Ovary (tissue), 9 donors: ENCODE results near the gene TPX2. TPM values are rescaled to one million over a fixed set of nuclear protein-coding genes. Genes with fewer than 3 reads are reported as not detected.

Experiments
- DNase-seq, 5 donors: peaks; one replicate each; pipeline ENCODE4 v3.0.0-alpha.2; 2019 to 2020
- H3K27ac ChIP-seq, 2 donors: fragments of 200-600 bp; one replicate each; pipeline versions ENCODE4 v1.5.1 to v1.8.0; 2019 to 2022
- H3K27me3 ChIP-seq: fragments of 200-600 bp; one replicate; pipeline ENCODE4 v1.8.0; 2022
- H3K36me3 ChIP-seq: fragments of 200-600 bp; sonication (generic); one replicate; pipeline ENCODE4 v1.5.1; 2019
- H3K4me1 ChIP-seq: one replicate; pipeline ENCODE4 v1.8.1; 2013; ENCODE audit warnings: mild to moderate bottlenecking, moderate library complexity; ENCODE audit not compliant: insufficient read depth
- H3K4me3 ChIP-seq: fragments of 200-600 bp; sonication (generic); one replicate; pipeline ENCODE4 v1.5.1; 2017
- H3K9me3 ChIP-seq, 2 donors: fragments of 200-600 bp in 1 of 2; sonication (generic) in 1 of 2; one replicate each; pipeline versions ENCODE4 v1.5.1 to v1.8.1; 2013 to 2019; ENCODE audit warnings: mild to moderate bottlenecking in 1 of 2, moderate library complexity in 1 of 2
- EP300 ChIP-seq: sonication (generic); formaldehyde crosslinking; IDR thresholded peaks from one replicate; pipeline ENCODE4 v1.6.1; 2017; ENCODE audit warnings: antibody characterized with exemption
- POLR2A ChIP-seq: fragments of 450-650 bp; IDR thresholded peaks from one replicate; pipeline ENCODE4 v1.6.1; 2017; ENCODE audit warnings: antibody characterized with exemption, mild to moderate bottlenecking, moderate library complexity
- WGBS, 3 donors: extraction: QIAGEN DNeasy Blood & Tissue Kit in 1 of 3; methylation state at CpG; one replicate each; pipeline versions ENCODE4 v1.1.5 to v1.1.7; 2013 to 2017; 5-methylcytosine and 5-hydroxymethylcytosine counted together
- intact Hi-C, 4 donors: fragments of 100-400 bp; cut with DNase I; formaldehyde crosslinking; loops; one replicate each; pipeline versions ENCODE4 v1.11.0 to v1.15.1; 2022 to 2023
- polyA plus RNA-seq, 2 donors: library from polyadenylated mRNA; stranded (reverse); fragments of 200-250 nt in 1 of 2; fragments of 350-450 nt in 1 of 2; fragmentation: Illumina TruSeq in 1 of 2; extraction: RNeasy Lipid Tissue Mini Kit (QIAGEN cat#74804) in 1 of 2; gene quantifications; one replicate each; pipeline ENCODE4 v1.2.3, GENCODE V29; 2013 to 2014
- total RNA-seq, 7 donors: library from RNA; depleted of rRNA in 2 of 7; stranded (reverse); fragments of >200 nt in 2 of 7; fragmentation: NEBNext Ultra II Directional in 3 of 7; extraction: Animal tissue kit (Norgen Biotek cat#: 25700) in 3 of 7; gene quantifications; one replicate each; pipeline versions ENCODE4 v1.1.0 to v1.2.4, GENCODE V29; 2016 to 2023
- TF ChIP-seq, protein P1 (sequence below), 3 donors: fragments of 450-650 bp in 2 of 3; fragments of 200-600 bp in 1 of 3; IDR thresholded peaks; one replicate each; pipeline versions ENCODE4 v1.5.1 to v1.8.0; 2016 to 2022; ENCODE audit warnings: antibody characterized with exemption in 3 of 3, mild to moderate bottlenecking in 1 of 3
- donor health status: DM: no; HTN: no; CAD: no; lungs with moderate emphysema.
- donor health status: DM: no; HTN: no; CAD: no.
- donor health status: Bipolar disorder and iron deficiency.
- donor health status: DM: yes; HTN: yes; CAD: no.
- donor health status: DM: no; HTN: no; CAD: no.
- donor health status: DM: yes; HTN: yes; CAD: no.

TPX2 gene
- total and polyA plus RNA-seq, 9 donors = 0.10 to 5.2 (median 0.91) TPM

DNA sequence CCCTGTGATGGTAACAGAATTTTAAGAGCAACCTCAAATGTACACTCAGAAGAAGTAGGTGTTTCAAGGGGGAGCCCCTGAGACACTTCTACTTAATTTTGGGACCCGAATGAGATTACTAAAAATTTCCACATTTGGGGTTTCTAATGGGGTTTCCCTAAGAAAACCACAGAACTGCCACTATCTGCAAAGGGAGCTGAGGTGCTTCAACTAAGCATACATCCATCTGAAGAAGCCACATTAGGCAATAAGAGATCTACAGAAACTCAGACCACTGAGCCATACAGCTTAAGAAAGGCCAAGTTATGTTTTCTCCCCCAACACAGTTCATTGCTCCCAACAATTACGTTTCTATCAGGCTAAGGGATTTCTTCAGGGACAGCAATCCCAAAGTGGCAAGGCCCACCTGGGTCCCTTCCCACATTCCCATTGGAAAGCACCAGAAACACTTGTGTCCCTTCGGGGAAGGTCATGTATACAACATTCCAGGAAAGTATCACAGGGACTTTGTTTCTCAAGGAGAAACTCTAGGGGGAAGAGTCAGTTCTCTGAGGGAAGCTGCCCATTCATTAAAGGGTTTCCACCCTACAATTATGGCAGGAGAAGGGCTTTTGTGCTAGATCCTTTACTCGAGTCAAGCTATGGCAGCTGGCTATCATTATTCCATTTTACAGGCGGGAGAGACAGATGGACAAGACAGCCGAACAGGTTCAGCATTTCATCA, 21.4 kb upstream of the TPX2 start:
- intact Hi-C loops = loop anchor here in 1 of 4 donors (2.0 to 10.0 kb wide), 2 partner anchors 47 to 153 kb away; no protein-coding TSS in a partner anchor
- TF ChIP-seq EP300 (no peak), POLR2A (no peak)
- TF ChIP-seq, protein P1, sequence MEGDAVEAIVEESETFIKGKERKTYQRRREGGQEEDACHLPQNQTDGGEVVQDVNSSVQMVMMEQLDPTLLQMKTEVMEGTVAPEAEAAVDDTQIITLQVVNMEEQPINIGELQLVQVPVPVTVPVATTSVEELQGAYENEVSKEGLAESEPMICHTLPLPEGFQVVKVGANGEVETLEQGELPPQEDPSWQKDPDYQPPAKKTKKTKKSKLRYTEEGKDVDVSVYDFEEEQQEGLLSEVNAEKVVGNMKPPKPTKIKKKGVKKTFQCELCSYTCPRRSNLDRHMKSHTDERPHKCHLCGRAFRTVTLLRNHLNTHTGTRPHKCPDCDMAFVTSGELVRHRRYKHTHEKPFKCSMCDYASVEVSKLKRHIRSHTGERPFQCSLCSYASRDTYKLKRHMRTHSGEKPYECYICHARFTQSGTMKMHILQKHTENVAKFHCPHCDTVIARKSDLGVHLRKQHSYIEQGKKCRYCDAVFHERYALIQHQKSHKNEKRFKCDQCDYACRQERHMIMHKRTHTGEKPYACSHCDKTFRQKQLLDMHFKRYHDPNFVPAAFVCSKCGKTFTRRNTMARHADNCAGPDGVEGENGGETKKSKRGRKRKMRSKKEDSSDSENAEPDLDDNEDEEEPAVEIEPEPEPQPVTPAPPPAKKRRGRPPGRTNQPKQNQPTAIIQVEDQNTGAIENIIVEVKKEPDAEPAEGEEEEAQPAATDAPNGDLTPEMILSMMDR (IDR thresholded peaks at IDR 0.05) = no peak
- no peaks in the 10 kb centered on the region for H3K9me3 ChIP-seq
- H3K27ac ChIP-seq = no peak overlapping the region
- H3K27me3 ChIP-seq = no peaks in the 10 kb centered on the region
- H3K4me3 ChIP-seq = no peak overlapping the region
- DNase-seq = no peak
- H3K4me1 ChIP-seq = peaks cover 31% of the 10 kb centered on the region
- no peaks in the 10 kb centered on the region for H3K36me3 ChIP-seq
- WGBS, 3 donors = 87 to 88% (median 87%) methylated on average over 6 of the region's 6 CpGs

DNA sequence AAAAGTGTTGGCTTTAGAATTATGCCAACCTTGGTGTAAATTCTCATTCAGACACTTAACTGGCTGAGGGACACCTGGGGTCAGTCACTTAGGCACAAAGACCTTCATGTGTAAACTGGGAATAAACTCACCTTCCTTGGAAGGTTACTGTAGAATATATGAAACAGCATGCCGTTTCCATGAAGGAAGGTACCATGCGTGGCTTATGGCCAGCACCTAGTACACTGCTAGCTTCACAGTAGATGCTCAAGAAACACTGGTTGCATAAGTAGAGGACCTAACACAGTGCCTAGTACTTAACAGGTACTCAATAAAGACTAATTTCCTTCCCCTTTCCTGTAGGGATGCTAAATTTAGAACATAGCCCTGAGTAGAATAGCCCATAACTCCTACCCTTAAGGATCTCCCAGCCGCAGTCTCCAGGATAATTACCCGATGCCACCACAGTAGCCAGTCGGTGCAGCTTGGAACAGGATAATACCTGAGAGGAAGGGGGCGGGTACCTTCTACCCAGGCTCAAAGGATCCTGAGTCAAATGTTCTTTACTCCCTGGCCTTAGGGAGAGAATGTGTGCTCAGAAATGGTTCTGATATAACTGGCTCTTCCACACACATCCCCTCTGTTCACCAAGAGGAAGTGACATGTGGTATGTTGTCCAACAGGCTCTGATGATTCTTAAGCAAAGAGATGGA, 20.0 kb upstream of the TPX2 start:
- Histone ChIP-seq H3K4me3 (no peak overlapping the region), H3K4me1 (peaks cover 23% of the 10 kb centered on the region), H3K27me3 (no peaks in the 10 kb centered on the region), H3K9me3 (no peaks in the 10 kb centered on the region), H3K27ac (no peak overlapping the region), H3K36me3 (no peaks in the 10 kb centered on the region)
- TF ChIP-seq EP300 (no peak), POLR2A (no peak)
- TF ChIP-seq, protein P1 (IDR thresholded peaks at IDR 0.05) = no peak
- intact Hi-C loops = loop anchor here in 1 of 4 donors (2.0 to 10.0 kb wide), 2 partner anchors 48 to 154 kb away; no protein-coding TSS in a partner anchor
- 84 to 90% (median 86%) methylated on average over 6 of the region's 6 CpGs for WGBS, 3 donors
- DNase-seq = peak in 1 of 5 donors; percentile 1

DNA sequence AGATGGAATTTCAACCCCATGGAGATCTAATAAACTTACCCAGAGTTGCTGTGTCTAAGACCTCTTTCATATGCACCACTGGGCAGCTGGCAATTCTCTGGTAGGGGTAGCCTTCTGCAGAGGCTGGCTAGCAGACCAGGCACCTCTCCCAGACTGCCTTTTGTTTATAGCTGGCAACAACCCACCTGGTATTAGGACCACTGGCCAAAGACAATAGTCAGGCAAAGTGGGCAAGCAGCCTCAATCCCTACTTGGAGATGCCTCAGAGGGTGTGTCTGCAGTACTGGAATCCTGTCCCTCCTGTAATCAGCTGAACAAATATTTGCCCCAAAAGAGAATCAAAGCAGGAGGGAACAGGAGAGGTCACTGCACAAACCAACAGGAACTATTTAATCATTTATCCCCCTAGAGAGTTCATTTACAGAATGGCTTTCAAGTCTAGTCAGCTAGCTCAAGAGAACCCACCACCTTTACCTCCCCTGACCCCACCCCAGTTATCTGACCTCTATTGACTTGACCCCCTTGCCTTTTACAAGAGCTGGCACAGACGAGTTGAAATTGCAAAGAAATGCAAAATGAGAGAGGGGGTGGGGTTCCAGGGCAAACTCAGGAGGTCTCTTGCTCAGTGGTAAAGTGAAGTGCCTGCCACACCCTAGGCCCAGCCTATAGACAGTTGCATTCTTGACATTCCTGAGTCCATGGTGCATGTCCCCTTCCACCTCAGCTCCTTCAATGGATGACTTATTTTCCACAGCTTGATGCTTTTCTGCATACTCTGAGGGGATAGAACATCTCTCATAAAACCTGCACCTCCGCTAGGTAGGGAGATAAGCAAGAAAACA, 19.2 kb upstream of the TPX2 start:
- WGBS, 3 donors = 58 to 61% (median 59%) methylated on average over 2 of the region's 2 CpGs
- H3K4me1 ChIP-seq = peaks cover 23% of the 10 kb centered on the region
- H3K9me3 ChIP-seq = no peaks in the 10 kb centered on the region
- peak in 1 of 5 donors; percentile 7 for DNase-seq
- H3K27ac ChIP-seq = no peak overlapping the region
- TF ChIP-seq EP300 = no peak
- TF ChIP-seq, protein P1 (IDR thresholded peaks at IDR 0.05) = no peak
- TF ChIP-seq POLR2A = no peak
- no peaks in the 10 kb centered on the region for H3K27me3 ChIP-seq
- no peak overlapping the region for H3K4me3 ChIP-seq
- intact Hi-C loops = loop anchor here in 1 of 4 donors (2.0 to 10.0 kb wide), 2 partner anchors 49 to 155 kb away; no protein-coding TSS in a partner anchor
- H3K36me3 ChIP-seq = no peaks in the 10 kb centered on the region
